Thymus (tissue), 11 donors: Measurements from ENCODE around the gene AUH. TPM values are rescaled to one million over a fixed set of nuclear protein-coding genes. Genes with fewer than 3 reads are reported as not detected.
A peak's percentile ranks its signal among the peaks of the same experiment; 100 is the strongest.

ENCODE experiments used
- DNase-seq, 9 donors: peaks; one replicate each; pipeline ENCODE4 v3.0.0-alpha.2; 2013; ENCODE audit warnings: low spot score in 9 of 9, low read depth in 6 of 9, missing footprints in 1 of 9
- H3K27ac ChIP-seq, 2 donors: one replicate each; pipeline ENCODE4 v1.5.1; 2013; ENCODE audit warnings: control low read depth in 1 of 2, low read depth in 1 of 2, low read length in 1 of 2, mild to moderate bottlenecking in 1 of 2, moderate library complexity in 1 of 2
- H3K27me3 ChIP-seq, 2 donors: one replicate each; pipeline ENCODE4 v1.5.1; 2013; ENCODE audit warnings: low read length in 1 of 2; ENCODE audit not compliant: control insufficient read depth in 2 of 2, insufficient read depth in 1 of 2
- H3K36me3 ChIP-seq, 2 donors: one replicate each; pipeline ENCODE4 v1.5.1; 2013; ENCODE audit warnings: low read length in 1 of 2, mild to moderate bottlenecking in 1 of 2, moderate library complexity in 1 of 2; ENCODE audit not compliant: control insufficient read depth in 2 of 2, insufficient read depth in 2 of 2
- H3K4me1 ChIP-seq, 2 donors: one replicate each; pipeline ENCODE4 v1.5.1; 2013; ENCODE audit warnings: low read length in 2 of 2; ENCODE audit not compliant: control insufficient read depth in 2 of 2, insufficient read depth in 2 of 2
- H3K4me3 ChIP-seq, 2 donors: one replicate each; pipeline ENCODE4 v1.5.1; 2013; ENCODE audit warnings: low read length in 2 of 2, control low read depth in 1 of 2, mild to moderate bottlenecking in 1 of 2
- H3K9me3 ChIP-seq, 2 donors: one replicate each; pipeline ENCODE4 v1.5.1; 2013; ENCODE audit warnings: low read length in 1 of 2, mild to moderate bottlenecking in 1 of 2; ENCODE audit not compliant: control insufficient read depth in 2 of 2, insufficient read depth in 1 of 2
- WGBS: extraction: QIAGEN DNeasy Blood & Tissue Kit; methylation state at CpG from one replicate; pipeline ENCODE4 v1.1.7; 2013; 5-methylcytosine and 5-hydroxymethylcytosine counted together
- polyA plus RNA-seq: library from polyadenylated mRNA; stranded (reverse); fragments of 200-250 nt; gene quantifications from one replicate; pipeline ENCODE4 v1.2.3, GENCODE V29; 2013
- total RNA-seq: library from RNA; stranded (reverse); fragments of 120-200 nt; gene quantifications from one replicate; pipeline ENCODE4 v1.2.4, GENCODE V29; 2013
- donor health status: healthy.

Gene AUH
- total and polyA plus RNA-seq, 2 donors: 14.2 to 41.5 TPM

- H3K27me3 ChIP-seq: no peaks in the 10 kb centered on the region
- no peaks in the 10 kb centered on the region for H3K9me3 ChIP-seq
- H3K27ac ChIP-seq: no peak overlapping the region
- over 99% methylated on average over 5 of the region's 5 CpGs for WGBS
- peaks cover 0 to 7% of the 10 kb centered on the region in 2 donors for H3K36me3 ChIP-seq
- no peaks in the 10 kb centered on the region for H3K4me1 ChIP-seq
- no peak for DNase-seq
- no peak overlapping the region for H3K4me3 ChIP-seq
Observed at GRCh38 chr9:91315191-91315590, 46.5 kb downstream of the AUH start.

DNA sequence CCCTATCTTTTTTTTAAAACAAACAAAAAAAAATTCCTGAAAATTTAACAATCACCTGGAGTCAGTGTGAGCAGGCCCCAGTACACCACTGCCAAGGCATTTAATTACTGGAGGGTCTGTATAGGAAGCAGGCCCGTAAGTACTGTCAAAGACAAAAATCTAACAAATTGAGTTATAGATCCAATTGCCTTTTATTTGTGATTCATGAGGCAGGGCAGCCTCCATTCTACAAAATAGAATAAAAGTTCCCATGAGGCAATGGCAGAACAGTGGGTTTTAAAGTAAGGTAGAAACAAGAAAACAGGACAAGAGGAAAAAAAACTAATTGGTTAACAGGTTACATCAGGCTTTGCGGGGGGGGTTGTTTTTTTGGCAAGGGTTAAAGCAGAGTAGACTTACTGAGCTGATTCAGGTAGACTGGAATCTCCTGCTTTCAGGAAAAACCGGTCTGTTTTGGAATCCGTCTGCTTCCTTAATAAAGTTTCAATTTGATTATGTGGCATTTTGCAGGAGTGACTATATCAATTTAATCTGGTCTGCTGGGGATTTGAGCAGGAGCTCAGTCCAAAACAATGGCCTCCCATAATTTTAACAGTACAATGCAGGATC lies 48.9 kb downstream of the AUH start:
- Histone ChIP-seq H3K36me3 (peaks cover 0 to 4% of the 10 kb centered on the region in 2 donors), H3K9me3 (no peaks in the 10 kb centered on the region), H3K4me3 (no peak overlapping the region), H3K27ac (no peak overlapping the region), H3K4me1 (no peaks in the 10 kb centered on the region), H3K27me3 (no peaks in the 10 kb centered on the region)
- DNase-seq: no peak
- WGBS: 95% methylated on average over 4 of the region's 4 CpGs

DNA sequence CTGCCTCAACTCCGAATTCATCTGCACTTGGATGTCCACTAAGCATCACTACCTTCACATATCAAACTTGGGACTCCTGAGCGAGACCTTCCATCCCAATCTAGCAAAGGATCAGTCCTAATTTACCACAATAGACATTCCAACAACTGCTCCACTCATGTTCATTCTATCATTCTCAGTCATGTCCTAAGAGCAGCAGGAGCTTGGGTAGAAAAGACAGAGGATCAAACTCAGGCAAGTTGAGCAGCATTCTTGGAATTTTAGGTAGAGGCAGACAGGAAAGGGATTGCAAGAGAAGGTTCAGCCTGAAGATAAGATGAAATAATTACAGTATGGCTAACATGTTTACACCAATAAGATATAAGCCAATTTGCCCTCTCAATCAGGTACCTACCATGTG lies 51.7 kb downstream of the AUH start:
- Histone ChIP-seq H3K4me3 (no peak overlapping the region), H3K36me3 (peaks cover 0 to 4% of the 10 kb centered on the region in 2 donors), H3K9me3 (no peaks in the 10 kb centered on the region), H3K27me3 (no peaks in the 10 kb centered on the region), H3K27ac (no peak overlapping the region), H3K4me1 (no peaks in the 10 kb centered on the region)
- 98% methylated on average over 2 of the region's 2 CpGs for WGBS
- no peak for DNase-seq

GRCh38 chr9:91308191-91308590 lies 53.5 kb downstream of the AUH start:
- Histone ChIP-seq H3K36me3 (peaks cover 0 to 4% of the 10 kb centered on the region in 2 donors), H3K9me3 (no peaks in the 10 kb centered on the region), H3K27ac (no peak overlapping the region), H3K4me1 (no peaks in the 10 kb centered on the region), H3K4me3 (no peak overlapping the region), H3K27me3 (no peaks in the 10 kb centered on the region)
- DNase-seq: no peak
- WGBS: 96% methylated on average over 2 of the region's 2 CpGs

DNA sequence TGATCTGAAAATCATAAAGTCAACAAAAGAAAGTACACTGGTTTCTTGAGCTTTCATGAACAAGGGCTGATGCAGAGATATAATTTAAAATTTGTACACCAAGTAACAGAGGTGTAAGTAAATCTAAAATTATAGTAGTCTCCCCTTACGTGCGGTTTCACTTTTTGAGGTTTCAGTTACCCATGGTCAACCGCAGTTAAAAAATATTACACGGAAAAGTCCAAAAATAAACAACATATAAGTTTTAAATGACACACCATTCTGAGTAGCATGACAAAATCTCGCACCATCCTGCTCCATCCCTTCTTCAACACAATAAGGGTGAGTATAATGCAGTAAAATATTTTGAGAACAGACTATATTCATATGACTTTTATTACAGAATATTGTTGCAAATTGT lies 54.4 kb downstream of the AUH start:
- Histone ChIP-seq H3K4me3 (no peak overlapping the region), H3K9me3 (no peaks in the 10 kb centered on the region), H3K4me1 (no peaks in the 10 kb centered on the region), H3K27ac (no peak overlapping the region), H3K36me3 (peaks cover 0 to 4% of the 10 kb centered on the region in 2 donors), H3K27me3 (no peaks in the 10 kb centered on the region)
- 98% methylated on average over 5 of the region's 5 CpGs for WGBS
- DNase-seq: no peak

- no peak for DNase-seq
- Histone ChIP-seq H3K4me1 (no peaks in the 10 kb centered on the region), H3K9me3 (no peaks in the 10 kb centered on the region), H3K27ac (no peak overlapping the region), H3K27me3 (no peaks in the 10 kb centered on the region), H3K4me3 (no peak overlapping the region), H3K36me3 (peaks cover 0 to 4% of the 10 kb centered on the region in 2 donors)
- WGBS: 99% methylated on average over 1 of the region's 1 CpG
Observed at GRCh38 chr9:91306296-91306630, 55.5 kb downstream of the AUH start.

DNA sequence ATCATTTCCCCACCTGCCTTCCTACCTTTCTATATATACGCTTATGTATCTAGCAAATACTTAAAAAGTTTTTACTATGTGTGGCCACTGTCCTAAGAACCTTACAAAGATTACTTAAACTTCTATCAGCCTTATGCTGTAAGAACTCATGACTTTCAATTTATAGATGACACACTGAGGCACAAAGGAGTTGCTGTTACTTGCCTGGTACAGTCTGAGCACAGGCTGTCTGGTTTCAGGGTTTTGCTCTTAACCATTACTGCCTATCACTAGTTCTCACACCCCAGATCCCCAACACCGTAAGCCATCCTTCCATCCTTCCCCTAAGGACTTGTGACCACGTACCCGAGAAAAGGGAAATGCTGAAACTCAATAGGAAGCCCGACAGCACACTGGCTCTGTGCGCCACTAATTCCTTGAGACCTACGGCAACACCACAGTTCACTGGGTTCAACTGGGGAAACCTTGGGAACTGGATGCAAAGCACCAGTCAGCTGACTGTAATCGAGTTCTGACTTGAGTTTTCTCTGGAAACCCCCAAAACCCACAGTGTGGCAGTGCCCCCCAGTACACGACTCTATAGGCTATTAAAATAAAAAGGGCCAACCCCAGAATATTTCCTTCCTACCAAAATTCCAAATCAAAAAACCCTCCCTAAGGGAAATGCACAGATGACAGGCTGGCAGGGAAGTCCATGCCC lies 56.0 kb downstream of the AUH start:
- no peak overlapping the region for H3K27ac ChIP-seq
- no peaks in the 10 kb centered on the region for H3K4me1 ChIP-seq
- H3K36me3 ChIP-seq: peaks cover 0 to 4% of the 10 kb centered on the region in 2 donors
- DNase-seq: no peak
- no peaks in the 10 kb centered on the region for H3K9me3 ChIP-seq
- H3K27me3 ChIP-seq: no peaks in the 10 kb centered on the region
- 94% methylated on average over 9 of the region's 9 CpGs for WGBS
- H3K4me3 ChIP-seq: no peak overlapping the region

GRCh38 chr9:91303741-91304415 lies 57.8 kb downstream of the AUH start:
- no peak overlapping the region for H3K4me3 ChIP-seq
- no peaks in the 10 kb centered on the region for H3K27me3 ChIP-seq
- no peak for DNase-seq
- no peaks in the 10 kb centered on the region for H3K9me3 ChIP-seq
- WGBS: 98% methylated on average over 2 of the region's 2 CpGs
- no peak overlapping the region for H3K27ac ChIP-seq
- H3K36me3 ChIP-seq: no peaks in the 10 kb centered on the region
- no peaks in the 10 kb centered on the region for H3K4me1 ChIP-seq

DNA sequence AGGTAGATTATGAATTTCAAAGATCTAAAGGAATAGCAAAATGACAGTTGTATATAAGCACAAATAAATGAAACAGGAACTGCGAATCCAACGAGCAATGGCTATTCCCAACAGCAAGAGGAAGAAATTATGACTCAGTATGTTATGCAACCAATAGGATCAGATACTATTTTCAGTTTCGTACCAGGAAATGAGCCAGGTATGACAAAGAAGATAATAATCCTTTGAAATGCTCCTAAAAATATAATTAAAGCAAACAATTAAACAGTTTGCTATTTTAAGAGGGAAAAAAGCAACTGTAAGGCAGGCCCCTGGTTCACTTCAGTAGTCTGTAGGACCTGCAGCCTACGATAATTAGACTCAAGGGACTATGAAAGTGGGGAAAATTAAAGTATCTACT lies 58.9 kb downstream of the AUH start:
- Histone ChIP-seq H3K4me3 (no peak overlapping the region), H3K27me3 (no peaks in the 10 kb centered on the region), H3K4me1 (no peaks in the 10 kb centered on the region), H3K9me3 (no peaks in the 10 kb centered on the region), H3K36me3 (no peaks in the 10 kb centered on the region), H3K27ac (no peak overlapping the region)
- peak in 1 of 9 donors; percentile 12 for DNase-seq
- 77% methylated on average over 4 of the region's 4 CpGs for WGBS
